HG02884 (cell line): Measurements from ENCODE around the gene NLGN2.

Experiments
- ATAC-seq: cut with Tn5 transposase; IDR thresholded peaks from one replicate; pipeline ENCODE4 v1.9.1; 2021; ENCODE audit warnings: mild to moderate bottlenecking, moderate library complexity; ENCODE audit not compliant: unreplicated experiment

NLGN2 gene

DNA sequence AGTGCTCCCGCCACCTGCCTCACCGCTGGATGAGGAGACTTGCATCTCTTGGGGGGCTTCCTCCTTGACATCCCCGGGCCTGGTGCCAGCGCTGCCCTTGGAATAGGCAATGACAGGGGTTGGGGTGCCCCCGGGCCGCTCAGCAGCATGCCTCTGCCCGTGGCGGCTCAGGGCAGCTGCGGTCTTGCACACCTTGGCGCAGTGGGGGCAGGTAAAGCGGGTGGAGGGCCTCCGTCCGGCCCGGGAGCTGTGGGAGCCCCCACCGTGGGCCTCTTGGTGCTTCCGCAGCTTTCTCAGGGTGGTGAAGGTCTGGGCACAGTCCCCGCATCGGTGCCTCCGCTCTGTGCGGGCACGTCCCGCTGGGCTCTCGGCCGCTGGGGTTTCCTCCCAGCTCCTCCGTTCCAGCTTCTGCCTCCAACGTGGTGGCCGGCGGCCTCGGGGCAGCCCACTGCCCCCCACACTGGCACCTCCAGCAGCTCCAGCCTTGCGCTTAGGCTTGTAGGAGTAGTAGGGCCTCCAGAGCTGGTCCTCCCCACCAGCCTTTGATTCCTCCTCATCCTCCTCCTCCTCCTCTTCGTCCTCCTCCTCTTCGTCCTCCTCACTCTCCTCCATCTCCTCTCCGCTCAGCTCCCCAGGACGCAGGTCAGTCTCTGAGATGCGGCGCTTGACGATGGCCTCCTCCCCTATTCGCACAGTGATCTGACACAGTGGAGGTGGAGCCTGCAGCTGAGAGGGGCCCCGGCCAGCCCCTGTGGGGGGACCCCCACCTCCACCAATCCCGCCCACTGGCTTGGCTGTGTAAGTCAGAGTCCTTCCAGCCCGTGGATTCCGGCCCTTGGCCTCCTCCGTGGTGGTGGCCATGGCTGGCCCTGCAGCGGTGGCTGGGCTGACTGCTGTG is 55.1 kb downstream of the NLGN2 start:
- ATAC-seq = no peak

DNA sequence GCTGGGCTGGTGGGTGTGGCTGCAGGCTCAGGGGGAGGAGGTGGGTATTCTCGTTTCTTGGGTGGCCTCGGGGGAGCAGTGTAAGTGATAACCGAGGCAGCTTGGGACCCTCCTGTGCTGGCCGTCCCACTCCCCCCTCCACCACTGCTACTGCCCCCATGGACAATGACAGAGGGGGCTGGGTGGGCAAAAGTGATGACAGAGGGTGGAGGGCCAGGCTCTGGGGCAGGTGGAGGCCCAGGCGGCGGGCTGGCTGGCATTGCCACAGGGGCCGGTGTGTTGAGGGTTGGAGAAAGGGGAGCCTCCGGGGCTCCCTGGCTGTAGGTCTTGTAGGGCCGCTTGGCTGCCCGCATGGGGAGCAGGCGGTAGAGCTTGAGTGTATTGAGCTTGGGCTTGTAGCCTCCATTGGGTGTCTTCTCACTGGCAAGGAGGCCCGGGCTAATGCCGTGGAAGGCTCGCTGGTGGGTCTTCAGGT is 55.8 kb downstream of the NLGN2 start:
- no peak for ATAC-seq

DNA sequence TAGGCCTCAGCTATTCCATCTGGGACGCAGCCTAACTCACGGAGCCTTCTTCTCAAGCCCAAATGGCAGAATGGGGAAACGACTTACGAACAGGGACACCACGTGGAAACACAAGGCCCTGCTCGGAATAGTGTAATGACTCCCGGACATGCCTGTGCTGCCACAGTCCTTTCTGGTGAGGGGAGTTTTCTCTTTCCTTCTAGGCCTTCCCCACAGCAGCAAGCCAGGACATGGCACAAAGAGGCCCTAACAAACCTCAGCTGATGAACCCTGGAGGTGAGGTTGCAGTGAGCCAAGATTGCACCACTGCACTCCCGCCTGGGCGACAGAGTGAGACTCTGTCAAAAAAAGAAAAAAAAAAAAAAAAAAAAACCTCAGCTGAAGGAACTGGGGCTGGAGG is 56.4 kb downstream of the NLGN2 start:
- no peak for ATAC-seq

DNA sequence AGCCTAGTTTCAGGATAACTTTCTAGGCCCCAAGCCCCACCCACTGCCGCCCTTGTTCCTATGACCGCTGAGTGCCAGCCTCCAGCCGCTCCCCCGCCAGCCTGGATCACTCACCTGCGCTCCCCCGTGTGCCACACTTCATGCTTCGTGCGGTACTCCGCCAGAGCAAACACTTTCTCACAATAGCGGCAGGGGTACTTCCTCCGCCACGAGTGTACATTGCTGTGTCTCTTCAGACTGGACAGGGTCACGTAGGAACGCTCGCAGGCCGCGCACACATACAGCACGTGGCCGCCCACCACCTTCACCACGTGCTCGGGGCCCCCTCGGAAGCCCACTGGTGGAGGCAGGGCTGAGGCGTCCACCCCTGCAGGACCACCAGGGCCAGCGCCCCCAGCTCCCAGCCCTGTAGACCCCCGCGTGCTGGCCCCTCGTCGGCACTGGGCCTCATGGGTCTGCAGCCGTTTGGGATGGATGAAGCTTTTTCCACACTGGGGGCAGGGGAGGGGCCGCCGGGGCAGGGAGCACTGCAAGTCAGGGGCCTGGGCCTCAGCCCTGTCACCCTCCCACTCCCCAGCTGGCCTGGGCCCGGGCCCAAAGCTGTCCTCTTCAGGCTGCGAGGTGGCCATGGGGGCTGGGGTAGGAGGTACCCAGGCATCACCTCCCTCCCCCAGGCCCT is 58.1 kb downstream of the NLGN2 start:
- no peak for ATAC-seq

- no peak for ATAC-seq
These were observed 58.6 kb downstream of the NLGN2 start for GRCh38 chr17:7466318-7466638.

DNA sequence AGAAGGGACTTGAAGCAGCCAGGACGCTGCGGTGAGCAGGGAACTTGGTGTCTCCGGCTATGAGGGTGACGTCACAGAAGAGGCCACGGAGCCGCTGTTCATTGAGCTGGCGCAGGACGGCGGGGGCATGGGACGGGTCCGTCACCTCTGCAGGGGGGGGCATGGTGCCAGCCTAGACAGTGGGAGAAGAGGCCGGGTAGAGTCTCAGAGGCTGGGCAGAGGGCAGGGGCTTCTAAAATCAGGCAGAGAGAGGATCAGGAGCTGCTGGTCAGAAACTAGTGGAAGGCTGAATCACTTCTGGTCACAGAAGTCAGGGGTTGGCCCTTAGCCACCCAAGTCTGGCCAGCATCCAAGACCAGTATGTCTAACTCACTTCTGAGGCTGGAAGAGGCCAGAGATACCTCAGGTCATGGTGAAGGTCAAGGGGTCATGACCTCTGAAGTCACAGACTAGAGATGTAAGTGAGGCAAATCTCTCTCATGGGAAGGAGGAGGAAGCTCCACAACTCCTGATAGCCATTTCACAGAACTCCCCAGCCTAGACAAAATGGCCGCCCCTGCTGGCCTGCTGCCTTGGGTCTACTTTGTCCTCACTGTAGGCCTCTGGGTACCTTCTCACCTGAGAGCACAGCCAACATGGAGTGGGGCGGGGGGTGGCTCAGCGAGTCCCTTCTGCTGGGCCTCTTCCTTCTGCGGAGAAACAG is 59.1 kb downstream of the NLGN2 start:
- no peak for ATAC-seq

DNA sequence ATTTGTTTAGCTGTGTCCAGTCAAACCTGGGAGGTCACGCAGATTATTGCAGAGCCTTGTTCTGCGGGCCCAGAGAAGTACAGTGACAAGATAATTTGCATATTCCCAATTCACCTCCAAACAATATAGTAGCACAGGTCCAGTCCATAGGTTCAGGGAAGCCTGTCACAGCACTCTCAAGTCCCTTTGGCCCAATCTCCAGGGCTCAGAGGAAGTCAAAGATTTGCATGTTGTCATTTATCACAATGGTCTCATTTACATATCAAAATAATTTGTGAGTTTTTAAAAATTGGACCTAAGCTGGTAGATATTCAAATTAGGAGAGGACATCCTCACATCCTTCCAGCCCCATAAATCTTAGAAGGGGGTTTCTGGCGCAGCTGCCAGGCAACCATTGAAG is 59.9 kb downstream of the NLGN2 start:
- ATAC-seq = no peak

DNA sequence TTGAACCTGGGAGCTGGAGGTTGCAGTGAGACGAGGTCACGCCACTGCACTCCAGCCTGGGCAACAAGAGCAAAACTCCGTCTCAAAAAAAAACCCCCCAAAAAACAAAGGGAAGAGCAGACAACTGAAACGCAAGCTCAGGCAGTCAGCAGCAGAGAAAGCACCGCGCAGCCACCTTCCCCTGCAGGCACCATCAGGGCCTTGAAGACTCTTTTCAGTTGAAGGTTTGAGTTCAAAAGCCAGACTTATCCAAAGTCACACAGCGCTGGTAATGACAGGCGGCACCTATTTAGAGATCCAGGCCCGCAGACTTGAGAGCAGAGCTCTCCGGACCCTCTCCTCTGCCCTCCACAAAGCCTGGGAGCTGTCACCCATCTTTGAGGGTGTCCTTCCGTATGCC is 60.6 kb downstream of the NLGN2 start:
- ATAC-seq = no peak

GRCh38 chr17:7468804-7469389 is 61.3 kb downstream of the NLGN2 start:
- no peak for ATAC-seq
